GM10248 (cell line): Measurements from ENCODE around the gene CHAT.

ENCODE experiments used
- CTCF ChIA-PET: fragments of 300-600 bp; sonication (Branson Sonifier 250); formaldehyde crosslinking; extraction: SDS; loops from one replicate; lab custom pipeline; 2021; ENCODE audit warnings: antibody characterized with exemption; lab: Yijun Ruan, JAX
- POLR2A ChIA-PET: fragments of 350-650 bp; sonication (Branson Sonifier 250); formaldehyde crosslinking; extraction: SDS; loops from one replicate; lab custom pipeline; 2020; ENCODE audit warnings: antibody characterized with exemption; lab: Yijun Ruan, JAX
- DNase-seq: peaks from one replicate; pipeline ENCODE4 v3.0.0; 2012; ENCODE audit errors: extremely low spot score
- CTCF ChIP-seq: IDR thresholded peaks from 2 replicates; pipeline ENCODE4 v1.5.1; 2012; ENCODE audit warnings: mild to moderate bottlenecking, low read depth; ENCODE audit errors: extremely low read depth, missing control alignments, control extremely low read depth

CHAT gene

GRCh38 chr10:49610458-49611165 lies 3.2 kb upstream of the CHAT start:
- no peak for DNase-seq

GRCh38 chr10:49611166-49611815 lies 2.5 kb upstream of the CHAT start:
- TF ChIP-seq CTCF = no peak
- ChIA-PET POLR2A (no interaction called here), CTCF (interaction anchor here (1.1 to 2.8 kb wide), 2 partner anchors 16 to 18 kb away, joined by 4 to 7 read pairs; no protein-coding TSS in a partner anchor)
- no peak for DNase-seq

More at GRCh38 chr10:49610458-49611165, 3.2 kb upstream of the CHAT start:
- POLR2A ChIA-PET = no interaction called here
- CTCF ChIA-PET = interaction anchor here (1.1 to 2.8 kb wide), 2 partner anchors 16 to 17 kb away, joined by 4 to 7 read pairs; no protein-coding TSS in a partner anchor
- TF ChIP-seq CTCF = no peak

GRCh38 chr10:49611816-49612512 lies 1.9 kb upstream of the CHAT start:
- CTCF ChIA-PET = interaction anchor here (2.8 kb wide), 1 partner anchor 19 kb away, joined by 7 read pairs; no protein-coding TSS in a partner anchor
- POLR2A ChIA-PET = no interaction called here
- DNase-seq = no peak
- no peak for TF ChIP-seq CTCF

- no peak for TF ChIP-seq CTCF
- DNase-seq = no peak
- ChIA-PET POLR2A (no interaction called here), CTCF (interaction anchor here (2.8 kb wide), 1 partner anchor 19 kb away, joined by 7 read pairs; no protein-coding TSS in a partner anchor)
Measured at GRCh38 chr10:49612513-49613164, 1.2 kb upstream of the CHAT start.

GRCh38 chr10:49613165-49613881 lies 514 bp upstream of the CHAT start:
- CTCF ChIA-PET = interaction anchor here (2.8 kb wide), 1 partner anchor 20 kb away, joined by 7 read pairs; no protein-coding TSS in a partner anchor
- POLR2A ChIA-PET = no interaction called here
- TF ChIP-seq CTCF = no peak
- DNase-seq = no peak
